Nephron (organoid): Measurements from ENCODE around the gene PTPRN2.

Experiments used
- H3K27ac Mint-ChIP-seq, 3 experiments: 2 replicates each; pipeline ENCODE4 v1.8.0; 2020; ENCODE audit warnings: mixed read lengths in 3 of 3, mild to moderate bottlenecking in 2 of 3, moderate library complexity in 1 of 3
- H3K27me3 Mint-ChIP-seq: 2 replicates; pipeline ENCODE4 v1.8.0; 2021; ENCODE audit warnings: low read depth, mild to moderate bottlenecking, moderate library complexity, mixed read lengths
- H3K36me3 Mint-ChIP-seq: 2 replicates; pipeline ENCODE4 v1.8.0; 2020; ENCODE audit warnings: low read depth, mixed read lengths
- H3K4me1 Mint-ChIP-seq: 2 replicates; pipeline ENCODE4 v1.8.0; 2020; ENCODE audit warnings: mixed read lengths
- H3K4me3 Mint-ChIP-seq, 3 experiments: 2 replicates each; pipeline ENCODE4 v1.8.0; 2020; ENCODE audit warnings: mild to moderate bottlenecking in 3 of 3, mixed read lengths in 3 of 3, moderate library complexity in 2 of 3
- H3K9me3 Mint-ChIP-seq: 2 replicates; pipeline ENCODE4 v1.8.0; 2020; ENCODE audit warnings: mixed read lengths
- CTCF ChIP-seq, 3 experiments: fragments of 200-600 bp; sonication (generic); IDR thresholded peaks; one replicate each; pipeline ENCODE4 v1.5.0; 2021; ENCODE audit warnings: antibody characterized with exemption in 3 of 3; ENCODE audit not compliant: unreplicated experiment in 3 of 3

PTPRN2 gene

GRCh38 chr7:157809154-157809862, 778.3 kb downstream of the PTPRN2 start:
- H3K4me3 Mint-ChIP-seq = no peak overlapping the region
- TF ChIP-seq CTCF (IDR thresholded peaks at IDR 0.05; ENCODE audit: unreplicated experiment in 3 of 3) = no peak
- H3K36me3 Mint-ChIP-seq = peaks cover 3% of the 10 kb centered on the region
- H3K4me1 Mint-ChIP-seq = peaks cover 10% of the 10 kb centered on the region
- H3K27me3 Mint-ChIP-seq = peaks cover 17% of the 10 kb centered on the region
- no peak overlapping the region for H3K27ac Mint-ChIP-seq
- H3K9me3 Mint-ChIP-seq = peaks cover 21% of the 10 kb centered on the region

GRCh38 chr7:157808042-157808441, 779.6 kb downstream of the PTPRN2 start:
- H3K27me3 Mint-ChIP-seq = peaks cover 17% of the 10 kb centered on the region
- TF ChIP-seq CTCF (IDR thresholded peaks at IDR 0.05; ENCODE audit: unreplicated experiment in 3 of 3) = no peak
- no peak overlapping the region for H3K27ac Mint-ChIP-seq
- peaks cover 3% of the 10 kb centered on the region for H3K36me3 Mint-ChIP-seq
- no peak overlapping the region for H3K4me3 Mint-ChIP-seq
- peaks cover 10% of the 10 kb centered on the region for H3K4me1 Mint-ChIP-seq
- H3K9me3 Mint-ChIP-seq = peaks cover 25% of the 10 kb centered on the region

- H3K9me3 Mint-ChIP-seq = peaks cover 25% of the 10 kb centered on the region
- peaks cover 16% of the 10 kb centered on the region for H3K27me3 Mint-ChIP-seq
- no peak overlapping the region for H3K27ac Mint-ChIP-seq
- peaks cover 10% of the 10 kb centered on the region for H3K4me1 Mint-ChIP-seq
- H3K36me3 Mint-ChIP-seq = peaks cover 3% of the 10 kb centered on the region
- TF ChIP-seq CTCF (IDR thresholded peaks at IDR 0.05; ENCODE audit: unreplicated experiment in 3 of 3) = no peak
- no peak overlapping the region for H3K4me3 Mint-ChIP-seq
Measured at GRCh38 chr7:157807510-157807909, 780.1 kb downstream of the PTPRN2 start.

GRCh38 chr7:157806711-157807110, 780.9 kb downstream of the PTPRN2 start:
- Mint-ChIP-seq H3K36me3 (peaks cover 3% of the 10 kb centered on the region), H3K27me3 (peaks cover 14% of the 10 kb centered on the region), H3K4me1 (peaks cover 10% of the 10 kb centered on the region), H3K9me3 (peaks cover 25% of the 10 kb centered on the region), H3K4me3 (no peak overlapping the region), H3K27ac (no peak overlapping the region)
- TF ChIP-seq CTCF (IDR thresholded peaks at IDR 0.05; ENCODE audit: unreplicated experiment in 3 of 3) = no peak

- TF ChIP-seq CTCF (IDR thresholded peaks at IDR 0.05; ENCODE audit: unreplicated experiment in 3 of 3) = no peak
- peak overlapping the region in 1 of 3 experiments; percentile 60 for H3K27ac Mint-ChIP-seq
- H3K9me3 Mint-ChIP-seq = peaks cover 25% of the 10 kb centered on the region
- H3K4me1 Mint-ChIP-seq = peaks cover 10% of the 10 kb centered on the region
- peaks cover 14% of the 10 kb centered on the region for H3K27me3 Mint-ChIP-seq
- no peak overlapping the region for H3K4me3 Mint-ChIP-seq
- peaks cover 3% of the 10 kb centered on the region for H3K36me3 Mint-ChIP-seq
Measured at GRCh38 chr7:157805713-157806112, 781.9 kb downstream of the PTPRN2 start.

- Mint-ChIP-seq H3K4me3 (no peak overlapping the region), H3K27me3 (peaks cover 18% of the 10 kb centered on the region), H3K9me3 (peaks cover 22% of the 10 kb centered on the region), H3K36me3 (peaks cover 3% of the 10 kb centered on the region), H3K4me1 (peaks cover 10% of the 10 kb centered on the region), H3K27ac (no peak overlapping the region)
- no peak for TF ChIP-seq CTCF (IDR thresholded peaks at IDR 0.05; ENCODE audit: unreplicated experiment in 3 of 3)
Measured at GRCh38 chr7:157803906-157804305, 783.7 kb downstream of the PTPRN2 start.
